Gastrocnemius medialis (tissue), 4 donors: ENCODE results near the gene CRYGA. TPM values are rescaled to one million over a fixed set of nuclear protein-coding genes. Genes with fewer than 3 reads are reported as not detected.

Experiments
- ATAC-seq, 2 donors: fragments of 150-250 bp; one replicate each; pipeline ENCODE4 v1.9.1; 2016
- DNase-seq, 2 donors: peaks; one replicate each; pipeline ENCODE4 v3.0.0-alpha.2; 2019
- H3K27ac ChIP-seq, 4 donors: fragments of 200-600 bp; sonication (generic); 1 replicate in 1 of 4; 2 replicates in 3 of 4; pipeline ENCODE4 v1.5.1; 2016 to 2018; ENCODE audit warnings: mild to moderate bottlenecking in 2 of 4, moderate library complexity in 1 of 4
- H3K27me3 ChIP-seq, 3 donors: fragments of 200-600 bp; sonication (generic) in 2 of 3; 1 replicate in 1 of 3; 2 replicates in 2 of 3; pipeline versions ENCODE4 v1.5.1 to v1.6.0; 2016 to 2019; ENCODE audit warnings: mild to moderate bottlenecking in 1 of 3, moderate library complexity in 1 of 3
- H3K36me3 ChIP-seq, 2 donors: fragments of 200-600 bp; sonication (generic) in 1 of 2; one replicate each; pipeline ENCODE4 v1.5.1; 2017 to 2018
- H3K4me1 ChIP-seq, 2 donors: fragments of 200-600 bp; sonication (generic) in 1 of 2; one replicate each; pipeline ENCODE4 v1.5.1; 2016 to 2017; ENCODE audit warnings: mild to moderate bottlenecking in 2 of 2
- H3K4me3 ChIP-seq, 4 donors: fragments of 200-600 bp; sonication (generic) in 3 of 4; 1 replicate in 1 of 4; 2 replicates in 3 of 4; pipeline ENCODE4 v1.5.1; 2016 to 2019; ENCODE audit warnings: mild to moderate bottlenecking in 2 of 4
- H3K9me3 ChIP-seq, 3 donors: fragments of 200-600 bp; sonication (generic) in 2 of 3; 1 replicate in 1 of 3; 2 replicates in 2 of 3; pipeline ENCODE4 v1.5.1; 2016 to 2019
- POLR2A ChIP-seq, 2 donors: fragments of 450-650 bp; IDR thresholded peaks; one replicate each; pipeline ENCODE4 v1.6.1; 2017; ENCODE audit warnings: antibody characterized with exemption in 2 of 2, mild to moderate bottlenecking in 2 of 2, moderate library complexity in 2 of 2
- in situ Hi-C, 4 donors: fragments of 200-750 bp; cut with MboI; loops; one replicate each; pipeline versions ENCODE4 v1.15.0 to v1.8.0; 2017; ENCODE audit warnings: low sequenced_read_pairs in 4 of 4
- intact Hi-C: fragments of 100-400 bp; cut with DNase I; formaldehyde crosslinking; loops from one replicate; pipeline ENCODE4 v1.15.1; 2023; ENCODE audit warnings: low total_unique reads
- total RNA-seq, 4 donors: library from RNA; depleted of rRNA; stranded (reverse); fragments of >200 nt; gene quantifications; one replicate each; pipeline versions ENCODE4 v1.1.0 to v1.2.3, GENCODE V29; 2016
- TF ChIP-seq, protein P1 (sequence below), 5 experiments: fragments of 450-650 bp in 3 of 5; fragments of 200-600 bp in 2 of 5; sonication (generic) in 2 of 5; IDR thresholded peaks in 4 of 5; conservative IDR thresholded peaks in 1 of 5; 1 replicate in 4 of 5; 2 replicates in 1 of 5; pipeline ENCODE4 v1.5.1; 2016 to 2019; ENCODE audit warnings: antibody characterized with exemption in 5 of 5, mild to moderate bottlenecking in 3 of 5, moderate library complexity in 3 of 5

Gene CRYGA, protein sequence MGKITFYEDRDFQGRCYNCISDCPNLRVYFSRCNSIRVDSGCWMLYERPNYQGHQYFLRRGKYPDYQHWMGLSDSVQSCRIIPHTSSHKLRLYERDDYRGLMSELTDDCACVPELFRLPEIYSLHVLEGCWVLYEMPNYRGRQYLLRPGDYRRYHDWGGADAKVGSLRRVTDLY
- total RNA-seq: not detected

- in situ Hi-C loops (no loop called here), intact Hi-C loops (no loop called here)
- H3K27me3 ChIP-seq: peaks cover 0 to 3% (median 0%) of the 10 kb centered on the region in 3 donors
- no peaks in the 10 kb centered on the region for H3K36me3 ChIP-seq
- no peaks in the 10 kb centered on the region for H3K9me3 ChIP-seq
- DNase-seq (no peak), ATAC-seq (no peak)
- no peak within 1 kb of the TSS for H3K4me3 ChIP-seq
- H3K4me1 ChIP-seq: no peaks in the 10 kb centered on the region
- H3K27ac ChIP-seq: no peak within 1 kb of the TSS
- no peak for TF ChIP-seq POLR2A (IDR thresholded peaks at IDR 0.05)
- TF ChIP-seq, protein P1, sequence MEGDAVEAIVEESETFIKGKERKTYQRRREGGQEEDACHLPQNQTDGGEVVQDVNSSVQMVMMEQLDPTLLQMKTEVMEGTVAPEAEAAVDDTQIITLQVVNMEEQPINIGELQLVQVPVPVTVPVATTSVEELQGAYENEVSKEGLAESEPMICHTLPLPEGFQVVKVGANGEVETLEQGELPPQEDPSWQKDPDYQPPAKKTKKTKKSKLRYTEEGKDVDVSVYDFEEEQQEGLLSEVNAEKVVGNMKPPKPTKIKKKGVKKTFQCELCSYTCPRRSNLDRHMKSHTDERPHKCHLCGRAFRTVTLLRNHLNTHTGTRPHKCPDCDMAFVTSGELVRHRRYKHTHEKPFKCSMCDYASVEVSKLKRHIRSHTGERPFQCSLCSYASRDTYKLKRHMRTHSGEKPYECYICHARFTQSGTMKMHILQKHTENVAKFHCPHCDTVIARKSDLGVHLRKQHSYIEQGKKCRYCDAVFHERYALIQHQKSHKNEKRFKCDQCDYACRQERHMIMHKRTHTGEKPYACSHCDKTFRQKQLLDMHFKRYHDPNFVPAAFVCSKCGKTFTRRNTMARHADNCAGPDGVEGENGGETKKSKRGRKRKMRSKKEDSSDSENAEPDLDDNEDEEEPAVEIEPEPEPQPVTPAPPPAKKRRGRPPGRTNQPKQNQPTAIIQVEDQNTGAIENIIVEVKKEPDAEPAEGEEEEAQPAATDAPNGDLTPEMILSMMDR (IDR thresholded peaks at IDR 0.05 in 4 of 5, conservative IDR thresholded peaks at IDR 0.05 in 1 of 5): no peak
Measured at GRCh38 chr2:208163489-208163888, at the start of gene CRYGA. TSS of gene CRYGA (minus strand) at chr2:208163589. CDS start at chr2:208163556, 33 bp downstream.

DNA sequence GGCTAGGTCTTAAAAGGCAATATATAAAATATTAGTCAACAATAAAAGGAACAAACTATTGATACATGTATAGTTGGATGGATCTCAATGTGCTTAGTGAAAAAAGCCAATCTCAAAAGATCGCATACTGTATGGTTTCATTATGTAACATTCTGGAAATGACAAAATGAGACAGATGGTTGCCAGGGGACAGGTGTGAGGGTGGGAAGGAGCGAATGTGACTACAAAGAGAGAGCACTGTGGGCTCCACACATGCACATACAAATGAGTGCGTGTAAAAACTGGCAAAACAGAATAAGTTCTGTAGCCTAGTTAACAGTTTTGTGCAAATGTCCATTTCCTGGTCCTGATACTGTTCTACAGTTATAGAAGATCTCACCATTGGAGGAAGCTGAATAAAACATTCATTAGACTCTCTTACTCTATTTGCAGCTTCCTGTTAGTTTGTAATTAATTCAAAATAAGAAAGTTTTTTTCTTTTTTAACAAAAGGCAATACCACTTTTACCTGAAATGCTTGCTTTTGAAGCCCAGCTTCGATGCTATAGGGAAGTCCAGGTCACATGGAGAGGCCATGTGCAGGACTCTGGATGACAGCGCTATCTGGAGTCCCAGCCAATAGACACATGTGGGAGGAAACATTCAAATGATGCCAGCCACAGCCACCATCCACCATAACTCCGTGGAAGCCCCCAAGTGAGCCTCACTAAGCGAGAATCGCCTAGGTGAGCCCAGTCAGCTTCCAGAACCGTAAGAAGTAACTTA is 47.5 kb upstream of the CRYGA start:
- no peaks in the 10 kb centered on the region for H3K36me3 ChIP-seq
- TF ChIP-seq, protein P1 (IDR thresholded peaks at IDR 0.05 in 4 of 5, conservative IDR thresholded peaks at IDR 0.05 in 1 of 5): no peak
- no peaks in the 10 kb centered on the region for H3K4me1 ChIP-seq
- no peak for ATAC-seq
- no peaks in the 10 kb centered on the region for H3K9me3 ChIP-seq
- intact Hi-C loops: no loop called here
- no peaks in the 10 kb centered on the region for H3K27me3 ChIP-seq
- DNase-seq: no peak
- no peak overlapping the region for H3K27ac ChIP-seq
- in situ Hi-C loops: no loop called here
- H3K4me3 ChIP-seq: no peak overlapping the region

DNA sequence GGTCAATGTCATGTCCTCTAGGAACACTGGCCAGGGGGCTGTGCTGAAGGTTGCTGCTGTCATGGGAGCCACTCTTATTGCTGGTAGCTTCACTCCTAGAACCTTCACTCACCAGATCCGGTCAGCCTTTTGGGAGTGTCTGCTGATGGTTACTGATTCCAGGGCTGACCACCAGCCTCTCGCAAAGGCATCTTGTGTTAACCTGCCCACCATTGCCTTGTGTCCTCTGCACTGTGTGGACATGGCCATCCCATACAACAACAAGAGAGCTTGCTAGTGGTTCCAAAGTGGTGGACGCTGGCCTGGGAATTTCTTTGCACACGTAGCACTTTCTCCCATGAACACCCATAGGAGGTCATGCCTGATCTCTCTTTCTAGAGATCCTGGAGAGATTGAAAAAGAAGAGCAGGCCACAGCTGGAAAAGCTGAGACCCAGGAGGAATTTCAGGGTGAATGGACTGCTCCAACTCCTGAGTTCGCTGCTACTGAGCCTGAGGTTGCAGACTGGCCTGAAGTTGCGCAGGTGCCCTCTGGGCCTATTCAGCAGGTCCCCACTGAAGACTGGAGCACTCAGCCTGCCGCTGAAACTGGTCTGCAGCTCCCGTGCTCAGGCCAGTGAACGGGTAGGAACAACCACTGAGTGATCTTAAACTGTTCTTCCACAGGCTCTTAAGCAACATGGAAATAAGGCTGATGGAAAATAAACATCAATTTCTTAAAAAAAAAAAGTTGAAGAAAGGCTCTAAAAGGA is 45.1 kb upstream of the CRYGA start:
- no peaks in the 10 kb centered on the region for H3K9me3 ChIP-seq
- ATAC-seq (no peak), DNase-seq (no peak)
- in situ Hi-C loops (no loop called here), intact Hi-C loops (no loop called here)
- H3K4me3 ChIP-seq: no peak overlapping the region
- H3K27ac ChIP-seq: no peak overlapping the region
- TF ChIP-seq POLR2A (IDR thresholded peaks at IDR 0.05): no peak
- TF ChIP-seq, protein P1 (IDR thresholded peaks at IDR 0.05 in 4 of 5, conservative IDR thresholded peaks at IDR 0.05 in 1 of 5): no peak
- H3K27me3 ChIP-seq: no peaks in the 10 kb centered on the region
- no peaks in the 10 kb centered on the region for H3K4me1 ChIP-seq
- no peaks in the 10 kb centered on the region for H3K36me3 ChIP-seq

DNA sequence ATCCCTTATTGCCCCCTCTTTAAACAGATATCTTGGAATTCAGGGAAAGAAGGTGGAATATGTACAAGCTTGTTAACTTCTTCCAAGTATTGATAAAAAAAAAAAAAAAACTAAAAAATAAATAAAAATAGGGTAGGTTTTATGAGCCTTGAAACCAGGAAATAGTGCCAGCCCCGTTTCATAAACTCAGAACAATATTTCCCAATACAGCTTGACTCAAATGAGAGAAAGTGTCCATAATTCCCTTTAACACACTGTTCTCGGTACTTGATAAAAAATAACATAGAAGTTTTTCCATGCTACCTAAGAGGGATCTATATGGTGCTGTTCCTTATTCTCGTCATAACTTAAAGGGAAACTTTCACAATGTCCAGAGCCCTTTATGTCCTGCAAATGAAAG is 44.4 kb upstream of the CRYGA start:
- Histone ChIP-seq H3K36me3 (no peaks in the 10 kb centered on the region), H3K4me3 (no peak overlapping the region), H3K27me3 (no peaks in the 10 kb centered on the region), H3K9me3 (no peaks in the 10 kb centered on the region), H3K27ac (no peak overlapping the region), H3K4me1 (no peaks in the 10 kb centered on the region)
- intact Hi-C loops (no loop called here), in situ Hi-C loops (no loop called here)
- ATAC-seq (no peak), DNase-seq (no peak)
- TF ChIP-seq, protein P1 (IDR thresholded peaks at IDR 0.05 in 4 of 5, conservative IDR thresholded peaks at IDR 0.05 in 1 of 5): no peak
- TF ChIP-seq POLR2A (IDR thresholded peaks at IDR 0.05): no peak
